GM12891 (cell line): Measurements from ENCODE around the gene MRPS26.

Source experiments
- POLR2A ChIP-seq: IDR thresholded peaks from 2 replicates; pipeline ENCODE4 v1.6.1; 2011; ENCODE audit warnings: low read depth, low read length, control low read depth
- POLR2AphosphoS5 ChIP-seq: IDR thresholded peaks from 2 replicates; pipeline ENCODE4 v1.6.1; 2011; ENCODE audit warnings: low read depth, low read length, control low read depth

DNA sequence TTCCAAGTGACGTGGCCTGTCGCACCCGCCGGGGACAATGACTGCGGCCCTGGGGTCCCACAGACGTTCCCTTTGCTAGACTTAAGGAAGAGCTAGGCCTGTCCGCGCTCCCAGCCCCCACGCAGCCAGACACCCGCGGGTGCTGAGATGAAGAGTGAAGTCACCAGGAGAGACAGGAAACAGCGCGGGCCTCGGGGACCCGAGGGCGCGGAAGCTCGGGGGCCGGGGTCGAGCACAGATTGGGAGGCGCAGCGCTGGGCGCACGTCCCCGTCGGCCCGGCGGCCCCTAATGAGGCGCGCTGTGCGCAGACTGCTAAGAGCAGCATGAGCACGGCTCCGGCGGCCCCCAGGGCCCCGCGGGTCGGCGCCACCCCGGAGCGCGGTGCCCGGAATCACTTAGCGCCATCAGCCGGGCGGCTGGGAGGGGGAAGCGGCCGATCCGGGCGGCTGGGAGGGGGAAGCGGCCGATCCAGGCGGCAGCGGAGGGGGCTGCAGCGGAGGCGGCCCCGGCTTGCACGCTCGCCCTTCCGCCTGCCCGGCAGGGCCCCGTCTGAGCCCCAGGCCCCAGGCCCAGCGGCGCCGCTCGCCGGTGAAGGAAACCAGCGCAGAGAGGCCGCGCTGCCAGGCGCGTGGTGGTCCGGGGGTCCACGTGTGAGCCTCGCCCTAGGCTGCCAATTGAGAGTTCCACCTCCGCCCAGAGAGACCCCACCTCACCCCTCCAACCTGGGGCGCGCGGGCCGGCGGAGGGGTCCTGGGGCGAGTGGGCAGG is 46.9 kb downstream of the MRPS26 start:
- TF ChIP-seq POLR2A (no peak), POLR2AphosphoS5 (no peak)
